ENCODE measurements around the gene MCFD2. TPM values are rescaled to one million over a fixed set of nuclear protein-coding genes. Genes with fewer than 3 reads are reported as not detected.

MCFD2 gene
- total and polyA plus RNA-seq, 2 donors (not counting 1 experiment from before 2014, with no cell fraction given), result 31.6 to 53.3 TPM

DNA sequence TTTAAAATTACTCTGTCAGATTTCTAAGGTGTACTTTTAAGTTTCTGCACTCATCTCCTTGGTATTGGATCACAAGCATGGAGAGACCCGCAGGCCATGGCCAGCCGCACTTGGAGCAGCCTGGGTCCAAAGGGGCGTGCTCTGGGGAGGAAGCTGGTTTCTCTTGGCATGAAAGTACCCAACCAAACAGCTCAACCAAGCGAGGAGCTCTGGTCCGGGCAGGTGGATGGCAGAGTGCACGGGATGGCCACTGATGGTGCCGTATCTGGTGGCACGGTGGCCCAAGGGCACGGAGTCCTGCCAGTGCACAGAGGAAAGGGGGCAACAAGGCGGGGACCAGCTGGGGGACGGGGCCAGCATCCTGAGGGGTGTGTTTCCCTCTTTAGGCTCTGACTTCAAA lies 32.2 kb upstream of the MCFD2 start:
- ATAC-seq (ENCODE audit: low read depth), result no peak
- H3K27me3 ChIP-seq (replicated peaks in 1 of 4; ENCODE audit: control extremely low read depth in 1 of 4, control insufficient read depth in 3 of 4, insufficient read depth in 4 of 4, low read length in 3 of 4), result no peaks in the 10 kb centered on the region
- H3K9ac ChIP-seq (ENCODE audit: low read length), result no peak overlapping the region
- peaks cover 88 to 92% of the 10 kb centered on the region in 2 donors for H3K4me1 ChIP-seq (ENCODE audit: control insufficient read depth in 2 of 2, insufficient read depth in 2 of 2, low read length in 2 of 2)
- H3K79me2 ChIP-seq (ENCODE audit: control insufficient read depth, insufficient read depth, low read length), result peaks cover 99% of the 10 kb centered on the region
- no peaks in the 10 kb centered on the region for H3K27me3 Mint-ChIP-seq
- peak overlapping the region; percentile 53 for H3K4me3 Mint-ChIP-seq
- peak overlapping the region; percentile 63 for H3K27ac Mint-ChIP-seq
- H3K36me3 ChIP-seq (replicated peaks in 1 of 2; ENCODE audit: control extremely low read depth in 1 of 2, control insufficient read depth in 1 of 2, extremely low read depth in 1 of 2, insufficient read depth in 2 of 2, low read length in 1 of 2), result peaks cover 0 to 58% of the 10 kb centered on the region in 2 experiments
- no peaks in the 10 kb centered on the region for H3K9me3 Mint-ChIP-seq (ENCODE audit: insufficient read depth)
- no peaks in the 10 kb centered on the region for H3K9me3 ChIP-seq (ENCODE audit: control extremely low read depth in 1 of 3, control insufficient read depth in 2 of 3, insufficient read depth in 1 of 3, low read length in 2 of 3)
- POLR2A ChIA-PET, result interaction anchor here (0.7 kb wide), 1 partner anchor 33 kb away, joined by 3 read pairs; no protein-coding TSS in a partner anchor
- TF ChIP-seq CTCF (IDR thresholded peaks at IDR 0.05) (no peak), EZH2 (IDR thresholded peaks at IDR 0.05; ENCODE audit: borderline replicate concordance, insufficient read depth, low read depth, low read length, poor library complexity, severe bottlenecking) (no peak)
- intact Hi-C loops (cut with micrococcal nuclease), result no loop called here
- no peak for DNase-seq
- peak overlapping the region in 1 of 2 donors; percentile 34 for H3K27ac ChIP-seq (ENCODE audit: low read length in 2 of 2)
- peak overlapping the region; percentile 41 for H3K4me2 ChIP-seq (replicated peaks; ENCODE audit: low read depth, low read length, poor library complexity, severe bottlenecking)
- WGBS (ENCODE audit: insufficient coverage), result 54% methylated on average over 9 of the region's 11 CpGs
- no peak overlapping the region for H3K4me3 ChIP-seq (ENCODE audit: control extremely low read depth in 1 of 5, extremely low read depth in 1 of 5, insufficient read depth in 1 of 5, low read depth in 2 of 5, low read length in 4 of 5)
- peaks cover 55% of the 10 kb centered on the region for H4K20me1 ChIP-seq (ENCODE audit: control insufficient read depth, insufficient read depth, low read length, poor library complexity, severe bottlenecking)
- no peak overlapping the region for H2AFZ ChIP-seq (ENCODE audit: insufficient read depth, low read depth, low read length, poor library complexity, severe bottlenecking)
- CTCF ChIA-PET, result interaction anchor here (0.7 to 1.1 kb wide), 2 partner anchors 12 to 13 kb away, joined by 3 read pairs; no protein-coding TSS in a partner anchor
- peaks cover 82% of the 10 kb centered on the region for H3K4me1 Mint-ChIP-seq

DNA sequence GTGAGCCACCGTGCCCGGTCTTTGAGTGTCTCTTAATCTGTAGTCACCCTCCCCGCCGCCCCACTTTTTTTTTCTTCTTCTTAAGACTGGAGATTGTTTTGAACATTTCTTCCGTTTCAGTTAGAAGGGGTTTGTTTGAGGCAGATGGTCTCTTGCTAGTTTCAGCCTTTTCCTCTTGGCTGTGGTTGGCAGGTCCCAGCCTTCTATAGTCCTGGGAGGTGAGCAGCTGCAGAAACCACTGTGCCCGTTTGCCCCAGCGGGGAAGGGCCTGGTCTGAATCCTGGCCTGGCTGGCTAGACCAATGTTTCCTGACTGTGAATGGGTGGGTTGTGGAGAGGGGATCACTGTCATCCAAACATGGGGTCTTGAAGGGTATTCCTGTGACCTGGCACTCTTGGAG lies 30.1 kb upstream of the MCFD2 start:
- POLR2A ChIA-PET, result interaction anchor here (0.7 kb wide), 1 partner anchor 1487 kb away, joined by 3 read pairs; no protein-coding TSS in a partner anchor
- peak overlapping the region in 1 of 5 experiments; percentile 25 for H3K4me3 ChIP-seq (ENCODE audit: control extremely low read depth in 1 of 5, extremely low read depth in 1 of 5, insufficient read depth in 1 of 5, low read depth in 2 of 5, low read length in 4 of 5)
- peaks cover 78 to 83% of the 10 kb centered on the region in 2 donors for H3K4me1 ChIP-seq (ENCODE audit: control insufficient read depth in 2 of 2, insufficient read depth in 2 of 2, low read length in 2 of 2)
- H3K9ac ChIP-seq (ENCODE audit: low read length), result no peak overlapping the region
- H3K79me2 ChIP-seq (ENCODE audit: control insufficient read depth, insufficient read depth, low read length), result peaks cover 92% of the 10 kb centered on the region
- Mint-ChIP-seq H3K4me3 (peak overlapping the region; percentile 59), H3K27ac (peak overlapping the region; percentile 71), H3K9me3 (ENCODE audit: insufficient read depth) (no peaks in the 10 kb centered on the region), H3K27me3 (no peaks in the 10 kb centered on the region), H3K4me1 (peaks cover 70% of the 10 kb centered on the region)
- intact Hi-C loops (cut with micrococcal nuclease), result no loop called here
- H2AFZ ChIP-seq (ENCODE audit: insufficient read depth, low read depth, low read length, poor library complexity, severe bottlenecking), result no peak overlapping the region
- H3K4me2 ChIP-seq (replicated peaks; ENCODE audit: low read depth, low read length, poor library complexity, severe bottlenecking), result peak overlapping the region; percentile 83
- H3K27ac ChIP-seq (ENCODE audit: low read length in 2 of 2), result peak overlapping the region; percentile 13 to 94
- peaks cover 41% of the 10 kb centered on the region for H4K20me1 ChIP-seq (ENCODE audit: control insufficient read depth, insufficient read depth, low read length, poor library complexity, severe bottlenecking)
- peaks cover 0 to 39% of the 10 kb centered on the region in 2 experiments for H3K36me3 ChIP-seq (replicated peaks in 1 of 2; ENCODE audit: control extremely low read depth in 1 of 2, control insufficient read depth in 1 of 2, extremely low read depth in 1 of 2, insufficient read depth in 2 of 2, low read length in 1 of 2)
- H3K9me3 ChIP-seq (ENCODE audit: control extremely low read depth in 1 of 3, control insufficient read depth in 2 of 3, insufficient read depth in 1 of 3, low read length in 2 of 3), result no peaks in the 10 kb centered on the region
- TF ChIP-seq EZH2 (IDR thresholded peaks at IDR 0.05; ENCODE audit: borderline replicate concordance, insufficient read depth, low read depth, low read length, poor library complexity, severe bottlenecking) (no peak), CTCF (IDR thresholded peaks at IDR 0.05) (no peak)
- ATAC-seq (ENCODE audit: low read depth) (no peak), DNase-seq (no peak)
- CTCF ChIA-PET, result no interaction called here
- WGBS (ENCODE audit: insufficient coverage), result 8% methylated on average over 2 of the region's 7 CpGs
- no peaks in the 10 kb centered on the region for H3K27me3 ChIP-seq (replicated peaks in 1 of 4; ENCODE audit: control extremely low read depth in 1 of 4, control insufficient read depth in 3 of 4, insufficient read depth in 4 of 4, low read length in 3 of 4)

All from B cell (primary cell).